ENCODE data around the gene PLEKHM3.

DNA sequence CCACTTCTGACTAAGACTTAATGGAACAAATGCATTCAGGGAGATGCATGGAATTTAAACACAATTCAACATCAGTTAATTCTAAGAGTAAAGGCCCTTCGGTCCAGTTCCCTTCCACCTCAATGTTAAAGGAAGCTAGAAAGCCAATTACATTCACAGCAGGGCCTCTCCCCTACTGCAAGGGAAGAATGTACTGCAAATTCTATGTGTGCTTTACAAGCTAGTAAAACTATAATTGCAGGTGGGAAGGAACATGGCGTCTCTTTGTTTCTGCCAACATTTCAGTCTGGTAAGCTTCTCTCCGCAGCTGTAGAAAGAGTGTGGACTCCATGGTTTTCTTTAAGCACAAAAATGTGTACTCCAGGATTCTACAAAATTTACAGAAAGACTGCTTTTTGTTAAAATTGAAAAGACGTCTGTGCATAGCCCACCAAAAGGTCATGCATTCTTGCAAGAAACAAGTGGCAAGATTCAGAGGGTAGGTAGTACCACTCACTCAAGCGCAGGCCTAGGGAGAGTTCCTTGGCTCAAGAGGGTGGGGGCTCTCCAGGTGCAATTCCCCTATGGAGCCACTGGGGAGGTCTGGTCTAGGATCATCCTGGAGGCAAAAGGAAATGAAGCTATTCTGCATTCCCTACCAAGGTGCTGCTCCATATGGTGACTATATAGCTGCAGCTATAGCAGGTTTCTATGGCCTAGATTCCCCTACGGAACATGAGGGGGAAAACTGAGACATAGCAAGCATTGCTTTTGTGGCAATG is 128.6 kb downstream of the PLEKHM3 start:
- no peak for TF ChIP-seq EZH2phosphoT487 (IDR thresholded peaks at IDR 0.05; ENCODE audit: insufficient read depth, low read depth)
- TF ChIP-seq EZH2 (IDR thresholded peaks at IDR 0.05; ENCODE audit: insufficient read depth, poor library complexity, severe bottlenecking): no peak
